ENCODE data around the gene SLC51B.
"Not testable (repeated sequence)": the region's sequence is repeated elsewhere in the genome, so short reads cannot be mapped to it uniquely, and the experiment has no call there.

Gene SLC51B

DNA sequence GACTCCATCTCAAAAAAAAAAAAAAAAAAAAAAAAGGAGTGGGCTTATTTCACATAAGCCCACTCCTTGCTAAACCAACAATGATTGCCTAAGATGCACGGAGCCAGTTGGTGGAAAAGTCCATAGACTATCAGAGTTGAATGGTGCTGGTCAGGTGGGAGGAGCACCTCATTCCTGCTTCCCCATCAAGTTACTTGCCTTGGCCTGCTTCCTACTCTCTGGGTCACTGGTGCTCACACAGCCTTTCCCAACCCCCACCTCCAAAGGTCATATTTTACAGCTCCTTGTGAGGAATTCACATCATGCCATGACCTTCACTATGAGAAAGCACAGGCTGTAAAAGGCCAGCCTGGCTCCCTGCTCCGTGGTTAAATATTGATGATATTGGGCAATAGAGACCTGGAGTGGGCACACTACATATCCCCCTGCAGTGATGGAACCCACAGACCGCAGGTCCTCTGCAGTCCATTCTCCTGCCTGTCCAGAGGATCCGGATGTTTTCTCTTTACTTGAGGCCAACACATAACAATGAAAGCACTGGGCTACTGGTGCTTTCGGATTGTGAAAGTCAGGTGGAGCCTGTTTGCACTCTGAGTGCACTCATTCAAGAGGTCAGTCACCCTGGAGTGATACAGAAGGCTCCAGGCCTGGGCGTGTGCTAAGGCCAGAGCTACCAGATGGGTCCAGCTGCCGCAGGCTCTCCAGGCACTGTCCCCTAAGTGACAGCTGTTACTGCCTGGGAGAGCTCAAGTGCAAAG lies at the start of gene SLC51B:
Gene SLC51B, plus strand, starts transcription at position 664 of the 758 bp plus-strand sequence. CDS start 4,618 bp downstream, outside the sequence.
- in situ Hi-C loops (cut with HindIII; ENCODE audit: low pct_unique_long_range_greater_than_20kb, low sequenced_read_pairs), result no loop called here
- no peak for DNase-seq (ENCODE audit: low read depth in 1 of 2, low spot score in 1 of 2)
- TF ChIP-seq JUND (IDR thresholded peaks at IDR 0.05; ENCODE audit: low read depth), result no peak

- in situ Hi-C loops (cut with HindIII; ENCODE audit: low pct_unique_long_range_greater_than_20kb, low sequenced_read_pairs), result no loop called here
- DNase-seq (ENCODE audit: low read depth in 1 of 2, low spot score in 1 of 2), result no peak
- TF ChIP-seq JUND (IDR thresholded peaks at IDR 0.05; ENCODE audit: low read depth), result no peak
Measured at GRCh38 chr15:64997066-64997465, 48.1 kb upstream of the SLC51B start.

DNA sequence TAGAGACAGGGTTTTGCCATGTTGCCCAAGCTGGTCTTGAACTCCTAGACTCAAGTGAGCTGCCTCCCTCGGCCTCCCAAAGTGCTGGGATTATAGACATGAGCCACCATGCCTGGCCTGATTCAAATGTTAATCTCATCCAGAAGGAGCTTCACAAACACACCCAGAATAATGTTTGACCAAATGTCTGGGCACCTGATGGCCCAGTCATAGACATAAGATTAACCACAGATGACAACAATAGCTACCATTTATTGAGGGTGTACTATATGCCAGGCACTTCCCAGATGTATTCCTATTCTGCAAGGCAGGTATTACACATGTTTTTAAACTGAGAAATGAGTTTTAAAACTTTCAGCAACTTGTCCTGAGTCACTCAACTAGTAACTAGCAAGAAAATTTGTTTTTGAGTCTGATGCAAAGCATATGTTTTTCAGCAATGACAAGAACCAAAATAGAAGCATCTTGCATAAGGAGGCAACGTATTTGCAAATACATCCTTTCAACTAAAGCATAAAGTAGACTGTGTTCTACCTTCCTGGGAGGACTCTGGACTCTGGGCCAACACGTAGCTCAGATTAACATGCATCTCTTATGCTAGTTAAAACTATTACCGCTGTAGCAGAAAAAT lies 47.3 kb upstream of the SLC51B start:
- no peak for TF ChIP-seq JUND (IDR thresholded peaks at IDR 0.05; ENCODE audit: low read depth)
- no peak for DNase-seq (ENCODE audit: low read depth in 1 of 2, low spot score in 1 of 2)
- in situ Hi-C loops (cut with HindIII; ENCODE audit: low pct_unique_long_range_greater_than_20kb, low sequenced_read_pairs), result no loop called here

DNA sequence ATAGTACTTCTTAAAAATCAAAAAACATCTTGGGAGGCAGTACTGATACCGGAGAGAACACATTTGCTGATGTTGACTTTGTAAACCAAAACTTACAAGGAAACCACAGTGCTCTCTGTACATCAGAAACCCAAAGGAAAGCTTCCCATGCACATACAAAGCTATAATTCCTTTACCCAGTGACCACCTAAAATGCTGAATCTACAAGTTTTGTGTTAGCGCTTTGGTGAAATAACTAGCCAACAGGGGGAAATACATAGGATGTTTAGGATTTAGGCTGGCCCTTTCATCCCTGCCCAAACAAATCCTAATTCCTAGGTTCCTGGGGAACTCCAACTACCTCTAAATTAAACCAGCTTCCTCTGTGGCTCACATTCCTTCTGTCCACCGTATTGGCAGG lies 40.2 kb upstream of the SLC51B start:
- in situ Hi-C loops (cut with HindIII; ENCODE audit: low pct_unique_long_range_greater_than_20kb, low sequenced_read_pairs), result no loop called here
- no peak for TF ChIP-seq JUND (IDR thresholded peaks at IDR 0.05; ENCODE audit: low read depth)
- DNase-seq (ENCODE audit: low read depth in 1 of 2, low spot score in 1 of 2), result no peak

DNA sequence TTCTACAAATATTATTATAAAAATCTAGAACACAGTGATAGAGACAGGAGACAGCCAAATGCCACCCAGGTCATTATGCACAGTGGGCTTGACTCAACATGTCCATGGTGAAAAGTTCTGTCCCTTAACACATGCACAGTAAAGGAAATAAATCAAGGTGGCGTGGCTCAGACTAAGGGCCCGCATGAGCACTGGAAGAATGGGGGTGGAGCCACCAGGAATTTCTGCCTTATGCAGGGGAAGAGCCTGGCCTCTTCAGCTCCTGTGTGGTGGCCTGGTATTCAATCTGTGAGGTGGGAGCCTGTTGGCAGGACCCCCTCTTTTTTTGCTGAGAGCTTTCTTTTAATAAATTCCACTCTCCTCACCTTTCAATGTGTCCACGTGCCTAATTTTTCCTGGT lies 38.3 kb upstream of the SLC51B start:
- DNase-seq (ENCODE audit: low read depth in 1 of 2, low spot score in 1 of 2), result no peak
- TF ChIP-seq JUND (IDR thresholded peaks at IDR 0.05; ENCODE audit: low read depth), result no peak
- in situ Hi-C loops (cut with HindIII; ENCODE audit: low pct_unique_long_range_greater_than_20kb, low sequenced_read_pairs), result no loop called here

GRCh38 chr15:65008983-65009382 lies 36.2 kb upstream of the SLC51B start:
- peak in 1 of 2 experiments; percentile 43 for DNase-seq (ENCODE audit: low read depth in 1 of 2, low spot score in 1 of 2)
- in situ Hi-C loops (cut with HindIII; ENCODE audit: low pct_unique_long_range_greater_than_20kb, low sequenced_read_pairs), result no loop called here

DNA sequence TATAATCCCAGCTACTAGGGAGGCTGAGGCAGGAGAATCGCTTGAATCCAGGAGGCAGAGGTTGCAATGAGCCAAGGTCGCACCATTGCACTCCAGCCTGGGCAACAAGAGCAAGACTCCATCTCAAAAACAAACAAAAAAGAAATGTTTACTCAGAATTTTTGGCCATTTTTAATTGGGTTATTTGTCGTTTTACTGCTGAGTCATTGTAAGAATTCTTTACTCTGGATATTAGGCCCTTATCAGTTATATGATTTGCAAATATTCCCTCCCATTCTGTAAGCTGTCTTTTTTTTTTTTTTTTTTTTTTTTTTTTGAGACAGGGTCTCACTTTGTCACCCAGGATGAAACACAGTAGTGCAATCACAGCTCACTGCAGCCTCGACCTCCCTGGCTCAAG lies 34.0 kb upstream of the SLC51B start:
- DNase-seq (ENCODE audit: low read depth in 1 of 2, low spot score in 1 of 2); in situ Hi-C loops (cut with HindIII; ENCODE audit: low pct_unique_long_range_greater_than_20kb, low sequenced_read_pairs): not testable (repeated sequence)

More at GRCh38 chr15:65008983-65009382, 36.2 kb upstream of the SLC51B start:
- no peak for TF ChIP-seq JUND (IDR thresholded peaks at IDR 0.05; ENCODE audit: low read depth)

DNA sequence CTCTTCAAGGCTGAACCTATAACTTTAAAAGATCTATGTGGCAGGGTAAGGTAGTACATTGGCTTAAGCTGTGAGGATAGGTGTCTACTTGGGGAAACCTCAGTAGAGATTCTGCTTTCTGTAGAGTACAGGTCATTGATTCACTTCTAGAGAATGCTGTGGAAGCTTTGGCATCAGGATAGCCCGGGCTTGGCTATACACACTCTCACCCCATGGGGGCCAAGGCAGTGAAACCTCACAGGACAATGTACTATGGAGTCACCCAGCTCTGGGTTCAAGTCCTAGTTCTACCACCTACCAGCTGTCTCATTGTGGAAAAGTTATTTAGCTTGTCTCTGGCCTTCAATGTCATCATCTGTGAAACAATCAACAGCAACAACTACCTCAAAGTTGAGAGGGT lies 24.8 kb upstream of the SLC51B start:
- DNase-seq (ENCODE audit: low read depth in 1 of 2, low spot score in 1 of 2), result no peak
- in situ Hi-C loops (cut with HindIII; ENCODE audit: low pct_unique_long_range_greater_than_20kb, low sequenced_read_pairs), result no loop called here
- no peak for TF ChIP-seq JUND (IDR thresholded peaks at IDR 0.05; ENCODE audit: low read depth)

DNA sequence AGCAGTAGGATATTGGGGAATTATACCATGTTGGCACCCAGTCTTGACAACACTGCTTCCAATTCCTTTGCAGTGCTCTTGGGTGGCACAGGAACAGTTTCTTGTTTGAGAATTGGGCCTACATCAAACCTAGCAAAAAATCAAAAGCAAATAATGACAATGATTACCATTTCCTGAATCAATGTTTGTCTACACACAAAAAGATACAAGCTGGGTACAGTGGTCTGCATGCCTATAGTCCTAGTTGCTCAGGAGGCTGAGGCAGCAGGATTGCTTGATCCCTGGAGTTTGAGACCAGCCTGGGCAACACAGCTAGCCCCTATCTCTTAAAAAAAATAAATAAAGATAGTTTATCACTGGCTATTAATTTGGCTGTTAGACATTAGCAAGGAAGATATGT lies 23.7 kb upstream of the SLC51B start:
- DNase-seq (ENCODE audit: low read depth in 1 of 2, low spot score in 1 of 2), result no peak
- TF ChIP-seq JUND (IDR thresholded peaks at IDR 0.05; ENCODE audit: low read depth), result no peak
- in situ Hi-C loops (cut with HindIII; ENCODE audit: low pct_unique_long_range_greater_than_20kb, low sequenced_read_pairs), result no loop called here

GRCh38 chr15:65026756-65027155 lies 18.4 kb upstream of the SLC51B start:
- no peak for TF ChIP-seq JUND (IDR thresholded peaks at IDR 0.05; ENCODE audit: low read depth)
- no peak for DNase-seq (ENCODE audit: low read depth in 1 of 2, low spot score in 1 of 2)
- in situ Hi-C loops (cut with HindIII; ENCODE audit: low pct_unique_long_range_greater_than_20kb, low sequenced_read_pairs), result no loop called here

GRCh38 chr15:65027593-65027992 lies 17.6 kb upstream of the SLC51B start:
- no peak for DNase-seq (ENCODE audit: low read depth in 1 of 2, low spot score in 1 of 2)
- in situ Hi-C loops (cut with HindIII; ENCODE audit: low pct_unique_long_range_greater_than_20kb, low sequenced_read_pairs), result no loop called here
- TF ChIP-seq JUND (IDR thresholded peaks at IDR 0.05; ENCODE audit: low read depth), result no peak

GRCh38 chr15:65028338-65028737 lies 16.8 kb upstream of the SLC51B start:
- no peak for DNase-seq (ENCODE audit: low read depth in 1 of 2, low spot score in 1 of 2)
- in situ Hi-C loops (cut with HindIII; ENCODE audit: low pct_unique_long_range_greater_than_20kb, low sequenced_read_pairs), result no loop called here

DNA sequence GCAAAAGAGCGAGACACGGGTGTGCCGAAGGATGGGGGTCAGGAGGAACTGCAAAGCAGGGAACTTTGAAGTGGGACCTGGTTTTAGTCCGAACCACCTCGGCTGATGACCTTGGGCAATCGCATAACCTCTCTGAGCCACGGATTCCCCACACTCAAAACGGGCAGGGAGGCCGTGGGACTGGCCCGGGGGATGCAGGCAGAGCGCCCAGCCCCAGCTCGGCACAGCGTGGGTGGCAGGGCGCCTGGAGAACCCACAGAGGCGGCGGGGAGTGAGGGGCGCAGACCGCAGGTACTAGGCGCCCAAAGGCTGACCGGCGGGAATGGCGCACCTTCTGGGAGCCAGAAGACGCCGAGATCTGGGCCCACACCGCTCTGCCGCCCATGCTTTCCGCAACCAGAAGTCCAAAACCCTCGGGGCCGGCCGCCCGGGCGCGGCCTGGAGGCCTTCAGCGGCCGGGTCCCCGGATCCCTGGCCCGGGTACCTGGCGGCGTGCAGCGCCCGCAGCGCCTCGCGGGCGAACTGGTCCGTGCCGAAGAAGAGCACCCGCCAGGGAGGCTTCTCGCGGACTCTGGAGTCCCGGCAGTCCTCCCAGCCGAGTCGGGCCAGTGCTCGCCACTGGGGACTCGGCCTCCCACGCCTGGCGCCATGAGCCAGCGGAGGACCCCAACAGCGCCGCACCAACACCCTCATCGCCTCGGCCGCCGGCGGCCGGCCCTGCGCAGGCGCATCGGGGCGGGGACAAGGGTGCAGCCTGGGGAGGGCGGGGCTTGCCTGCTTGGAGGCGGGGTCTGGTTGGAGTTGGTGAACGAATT lies 16.1 kb upstream of the SLC51B start, which contains the start of gene MTFMT:
Gene MTFMT, minus strand, starts transcription at position 719 of the 815 bp plus-strand sequence. Its CDS starts 26 bp downstream, at position 693.
- in situ Hi-C loops (cut with HindIII; ENCODE audit: low pct_unique_long_range_greater_than_20kb, low sequenced_read_pairs), result no loop called here
- no peak for TF ChIP-seq JUND (IDR thresholded peaks at IDR 0.05; ENCODE audit: low read depth)
- peak; percentile 82 to 94 for DNase-seq (ENCODE audit: low read depth in 1 of 2, low spot score in 1 of 2)

More at GRCh38 chr15:65028338-65028737, 16.8 kb upstream of the SLC51B start:
- TF ChIP-seq JUND (IDR thresholded peaks at IDR 0.05; ENCODE audit: low read depth), result no peak

Data from T47D (cell line).